DLD1 (cell line): ENCODE results near the gene DYNLT2B.
"Not testable (repeated sequence)": the region's sequence is repeated elsewhere in the genome, so short reads cannot be mapped to it uniquely, and the experiment has no call there.

Experiments used
- in situ Hi-C: cut with HindIII; loops from 2 replicates; pipeline ENCODE4 v1.10.0; 2017; ENCODE audit warnings: low sequenced_read_pairs

DYNLT2B gene

GRCh38 chr3:196274585-196274984 lies 43.5 kb downstream of the DYNLT2B start:
- in situ Hi-C loops, result no loop called here

GRCh38 chr3:196273655-196274054 lies 44.4 kb downstream of the DYNLT2B start:
- in situ Hi-C loops, result no loop called here

- in situ Hi-C loops, result no loop called here
These were observed 45.2 kb downstream of the DYNLT2B start for GRCh38 chr3:196272826-196273225.

GRCh38 chr3:196270499-196270898 lies 47.5 kb downstream of the DYNLT2B start:
- in situ Hi-C loops, result no loop called here

GRCh38 chr3:196268284-196269163 lies 49.5 kb downstream of the DYNLT2B start:
- in situ Hi-C loops, result no loop called here

- in situ Hi-C loops, result no loop called here
These were observed 54.2 kb downstream of the DYNLT2B start for GRCh38 chr3:196263819-196264218.

GRCh38 chr3:196260784-196261183 lies 57.3 kb downstream of the DYNLT2B start:
- in situ Hi-C loops, result no loop called here

- in situ Hi-C loops, result no loop called here
These were observed 62.3 kb downstream of the DYNLT2B start for GRCh38 chr3:196255776-196256175.

GRCh38 chr3:196254376-196255283 lies 63.4 kb downstream of the DYNLT2B start:
- in situ Hi-C loops, result no loop called here

- in situ Hi-C loops, result no loop called here
These were observed 66.1 kb downstream of the DYNLT2B start for GRCh38 chr3:196251918-196252317.

GRCh38 chr3:196246612-196247308 lies 71.3 kb downstream of the DYNLT2B start:
- in situ Hi-C loops, result no loop called here

GRCh38 chr3:196244166-196244565 lies 73.9 kb downstream of the DYNLT2B start:
- in situ Hi-C loops, result not testable (repeated sequence)

GRCh38 chr3:196241704-196242103 lies 76.3 kb downstream of the DYNLT2B start:
- in situ Hi-C loops, result no loop called here
